Choroid plexus epithelial cell (primary cell): ENCODE results near the gene FHIP1A.
A peak's percentile ranks its signal among the peaks of the same experiment; 100 is the strongest.

Experiments
- DNase-seq: peaks from one replicate; pipeline ENCODE4 v3.0.0-alpha.2; 2010; ENCODE audit warnings: low read depth
- H3K4me3 ChIP-seq: 2 replicates; pipeline ENCODE4 v1.5.1; 2011; ENCODE audit warnings: low read depth, mild to moderate bottlenecking, control low read depth, low read length, moderate library complexity
- CTCF ChIP-seq: conservative IDR thresholded peaks from 2 replicates; pipeline ENCODE4 v1.5.1; 2011; ENCODE audit warnings: low read depth, mild to moderate bottlenecking, control low read depth, inconsistent platforms, low read length, moderate library complexity

FHIP1A gene

GRCh38 chr4:151407018-151407417 lies 2.0 kb upstream of the FHIP1A start:
- DNase-seq, result no peak
- no peak for TF ChIP-seq CTCF
- no peak overlapping the region for H3K4me3 ChIP-seq

- TF ChIP-seq CTCF, result no peak
- H3K4me3 ChIP-seq, result peak overlapping the region; percentile 64
- DNase-seq, result no peak
Measured at GRCh38 chr4:151407466-151408379, 1.3 kb upstream of the FHIP1A start.

- DNase-seq, result no peak
- H3K4me3 ChIP-seq, result peak overlapping the region; percentile 64
- no peak for TF ChIP-seq CTCF
Measured at GRCh38 chr4:151408380-151408629, 671 bp upstream of the FHIP1A start.

GRCh38 chr4:151409470-151410313 lies 716 bp downstream of the FHIP1A start:
- H3K4me3 ChIP-seq, result peak overlapping the region; percentile 56
- peak; percentile 39 for DNase-seq
- no peak for TF ChIP-seq CTCF

DNA sequence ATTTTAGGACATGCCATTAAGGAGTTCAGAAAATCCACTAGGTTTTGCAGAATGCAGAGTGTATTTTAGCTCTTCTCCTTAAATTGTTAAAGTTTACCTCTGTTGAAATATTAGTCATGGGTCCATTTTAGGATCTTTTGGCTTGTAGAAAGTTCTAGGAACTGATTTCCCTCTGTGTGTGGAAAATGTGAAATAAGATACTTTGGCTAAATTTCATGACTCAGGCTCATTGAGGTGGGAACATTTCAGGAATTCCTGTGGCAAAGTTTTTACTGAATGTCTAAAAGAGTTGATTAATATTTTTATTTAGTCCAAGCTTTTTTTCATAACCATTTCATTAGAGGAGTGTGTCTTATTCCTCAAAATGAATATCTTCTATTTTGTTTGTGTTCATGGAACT lies 7.0 kb downstream of the FHIP1A start:
- H3K4me3 ChIP-seq, result no peak overlapping the region
- peak; percentile 85 for DNase-seq
- TF ChIP-seq CTCF, result no peak

DNA sequence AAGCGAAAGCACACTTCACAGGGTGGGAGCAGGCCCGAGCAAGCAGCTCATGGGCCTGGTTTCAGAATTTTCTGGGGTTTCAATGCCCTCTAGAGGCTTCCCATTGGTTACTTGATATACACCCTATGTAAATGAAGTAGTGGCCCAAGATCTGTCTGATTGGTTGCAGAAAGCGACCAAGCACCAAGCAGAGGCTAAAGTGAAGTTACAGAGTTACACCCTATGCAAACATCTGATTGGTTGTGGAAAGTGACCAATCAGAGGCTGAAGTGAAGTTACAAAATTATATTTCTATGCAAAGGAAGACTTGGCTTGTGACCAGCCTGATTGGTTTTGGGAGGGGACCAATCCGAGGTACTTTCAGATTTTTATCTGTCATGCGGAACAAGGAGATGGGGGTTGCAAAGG lies 8.2 kb downstream of the FHIP1A start:
- H3K4me3 ChIP-seq, result no peak overlapping the region
- TF ChIP-seq CTCF, result no peak
- peak; percentile 29 for DNase-seq
